GM12878 (cell line): ENCODE measurements around the gene ADAMTS3. TPM values are rescaled to one million over a fixed set of nuclear protein-coding genes. Genes with fewer than 3 reads are reported as not detected.

ENCODE experiments used
- ATAC-seq: fragments of 200-7000 bp; cut with Tn5 transposase; 3 replicates; pipeline ENCODE4 v1.9.1; 2020; ENCODE audit warnings: mild to moderate bottlenecking, moderate library complexity
- BruUV-seq: library from RNA; stranded (reverse); fragments of 400-500 nt; replicated peaks from 2 replicates; lab custom pipeline; 2021; lab: Mats Ljungman, UMichigan
- CTCF ChIA-PET: fragments of 300-600 bp; sonication (Branson Sonifier 250); formaldehyde crosslinking; extraction: SDS; loops from one replicate; lab custom pipeline; 2021; ENCODE audit warnings: inconsistent platforms; lab: Yijun Ruan, JAX
- POLR2A ChIA-PET: fragments of 350-600 bp; formaldehyde crosslinking; extraction: SDS; loops from one replicate; lab custom pipeline; 2021; ENCODE audit warnings: inconsistent platforms; lab: Charles Lee
- RAD21 ChIA-PET: fragments of 300-600 bp; sonication (Branson Sonifier 250); formaldehyde crosslinking; loops from one replicate; lab custom pipeline; 2023; ENCODE audit warnings: antibody characterized with exemption; ENCODE audit not compliant: unreplicated experiment; lab: Charles Lee
- SMC1A ChIA-PET: fragments of 300-600 bp; sonication (Branson Sonifier 250); formaldehyde crosslinking; loops from one replicate; lab custom pipeline; 2023; ENCODE audit not compliant: unreplicated experiment, uncharacterized antibody; lab: Charles Lee
- DNase-seq: peaks from one replicate; pipeline ENCODE4 v3.0.0-alpha.2; 2011; ENCODE audit warnings: low read depth, low spot score
- FAIRE-seq: peaks from 3 replicates; lab custom pipeline; 2011; peaks lifted over from hg19 to GRCh38; lab: Jason Lieb, UNC
- H2AFZ ChIP-seq: 2 replicates; pipeline ENCODE4 v1.6.0; 2011; ENCODE audit warnings: low read depth, low read length, control low read depth; ENCODE audit not compliant: control insufficient read depth
- H3K27ac ChIP-seq: 2 replicates; pipeline ENCODE4 v1.5.1; 2011; ENCODE audit warnings: control low read depth; ENCODE audit not compliant: control insufficient read depth, insufficient read depth
- H3K27me3 ChIP-seq, 2 experiments: replicated peaks in 1 of 2; 2 replicates each; pipeline versions ENCODE4 v1.6.0 to v1.6.1; 2011; ENCODE audit warnings: low read length in 1 of 2; ENCODE audit not compliant: control insufficient read depth in 2 of 2, insufficient read depth in 2 of 2
- H3K36me3 ChIP-seq, 2 experiments: 2 replicates each; pipeline ENCODE4 v1.5.1; 2011; ENCODE audit warnings: low read length in 1 of 2; ENCODE audit not compliant: control insufficient read depth in 2 of 2, insufficient read depth in 2 of 2
- H3K4me1 ChIP-seq: 2 replicates; pipeline ENCODE4 v1.6.1; 2011; ENCODE audit warnings: mild to moderate bottlenecking, low read length, moderate library complexity, mixed read lengths; ENCODE audit not compliant: control insufficient read depth, insufficient read depth
- H3K4me2 ChIP-seq: 2 replicates; pipeline ENCODE4 v1.6.0; 2011; ENCODE audit warnings: control low read depth; ENCODE audit not compliant: control insufficient read depth, insufficient read depth
- H3K4me3 ChIP-seq: fragments of 200-600 bp; sonication (generic); 2 replicates; pipeline ENCODE4 v1.5.1; 2016
- H3K79me2 ChIP-seq: 2 replicates; pipeline ENCODE4 v1.6.0; 2011; ENCODE audit warnings: low read length; ENCODE audit not compliant: control insufficient read depth, insufficient read depth
- H3K9ac ChIP-seq: 2 replicates; pipeline ENCODE4 v1.8.0; 2011; ENCODE audit warnings: low read length, control low read depth, mixed read lengths; ENCODE audit not compliant: control insufficient read depth, insufficient read depth
- H3K9me3 ChIP-seq: replicated peaks from 3 replicates; pipeline ENCODE4 v1.5.1; 2011; ENCODE audit warnings: mild to moderate bottlenecking, low read length; ENCODE audit not compliant: control insufficient read depth, insufficient read depth
- H4K20me1 ChIP-seq: 2 replicates; pipeline ENCODE4 v1.6.0; 2011; ENCODE audit not compliant: control insufficient read depth, insufficient read depth
- CTCF ChIP-seq, 3 experiments: IDR thresholded peaks in 2 of 3; conservative IDR thresholded peaks in 1 of 3; 2 replicates each; pipeline ENCODE4 v1.5.1; 2011; ENCODE audit warnings: low read depth in 3 of 3, low read length in 3 of 3, mild to moderate bottlenecking in 3 of 3, control low read depth in 2 of 3, moderate library complexity in 2 of 3, inconsistent platforms in 1 of 3, mixed read lengths in 1 of 3; ENCODE audit not compliant: control insufficient read depth in 2 of 3, insufficient read depth in 1 of 3; ENCODE audit errors: extremely low read depth in 1 of 3
- IRF4 ChIP-seq: IDR thresholded peaks from 2 replicates; pipeline ENCODE4 v1.6.1; 2011; ENCODE audit warnings: low read depth, low read length
- RUNX3 ChIP-seq: IDR thresholded peaks from 2 replicates; pipeline ENCODE4 v1.6.1; 2012; ENCODE audit warnings: low read length, inconsistent platforms
- ZBTB11 ChIP-seq: fragments of 450-650 bp; formaldehyde crosslinking; IDR thresholded peaks from 2 replicates; pipeline ENCODE4 v1.5.0; 2022; ENCODE audit warnings: mild to moderate bottlenecking, missing genetic modification characterization
- WGBS: methylation state at CpG from one replicate; pipeline ENCODE4 v1.1.6; 2016; ENCODE audit warnings: low lambda C conversion rate; ENCODE audit not compliant: insufficient replicate concordance, insufficient coverage; ENCODE audit errors: missing lambda C conversion rate; 5-methylcytosine and 5-hydroxymethylcytosine counted together
- in situ Hi-C: fragments of 300-500 bp; cut with MboI; formaldehyde crosslinking; loops from 9 replicates; pipeline ENCODE4 v1.14.3; 2018; ENCODE audit warnings: mixed read lengths
- intact Hi-C: fragments of 100-400 bp; cut with micrococcal nuclease; formaldehyde crosslinking; loops from one replicate; pipeline ENCODE4 v1.14.2; 2022; ENCODE audit not compliant: unreplicated experiment
- polyA plus RNA-seq, 11 experiments: library from polyadenylated mRNA; depleted of rRNA in 4 of 11; unstranded in 6 of 11; stranded (reverse) in 5 of 11; fragments of >200 nt; fragmentation: Nextera tagmentation in 4 of 11; fragmentation: Illumina TruSeq in 1 of 11; extraction: Ambion mirVana in 4 of 11; extraction: Trizol in 1 of 11; gene quantifications; 1 replicate in 1 of 11; 2 replicates in 10 of 11; pipeline versions ENCODE4 v1.2.1 to v1.2.3, GENCODE V29; 2011 to 2016; ENCODE audit warnings: inconsistent platforms in 2 of 11, missing spikeins in 2 of 11, low read depth in 1 of 11
- total RNA-seq, 4 experiments: library from RNA; depleted of rRNA in 3 of 4; stranded (reverse); fragments of >200 nt in 3 of 4; fragmentation: Illumina TruSeq in 1 of 4; extraction: Trizol in 1 of 4; gene quantifications; 2 replicates each; pipeline versions ENCODE4 v1.2.1 to v1.2.3, GENCODE V29; 2013 to 2021

ADAMTS3 gene
- total and polyA plus RNA-seq, 10 of the 15 experiments (the other 5 are each of a cell fraction or from before 2014, with no cell fraction given) = under 0.01 to 0.07 (median 0.02) TPM; not detected in 6

GRCh38 chr4:72429397-72429889, 139.6 kb downstream of the ADAMTS3 start:
- in situ Hi-C loops (no loop called here), intact Hi-C loops (no loop called here)
- TF ChIP-seq ZBTB11 (CRISPR knock-in tag) (no peak), RUNX3 (no peak), IRF4 (no peak), CTCF (IDR thresholded peaks at IDR 0.05 in 2 of 3, conservative IDR thresholded peaks at IDR 0.05 in 1 of 3; ENCODE audit: control insufficient read depth in 2 of 3, extremely low read depth in 1 of 3, insufficient read depth in 1 of 3, low read depth in 3 of 3, low read length in 3 of 3) (no peak)
- no peaks in the 10 kb centered on the region for H3K79me2 ChIP-seq
- no peak overlapping the region for H3K4me2 ChIP-seq
- no peaks in the 10 kb centered on the region for H3K36me3 ChIP-seq
- H3K27ac ChIP-seq = no peak overlapping the region
- no peaks in the 10 kb centered on the region for H3K4me1 ChIP-seq
- no peaks in the 10 kb centered on the region for H4K20me1 ChIP-seq
- ChIA-PET SMC1A (no interaction called here), CTCF (no interaction called here), RAD21 (no interaction called here), POLR2A (no interaction called here)
- WGBS = 58% methylated on average over 4 of the region's 4 CpGs
- H3K9ac ChIP-seq = no peak overlapping the region
- H3K4me3 ChIP-seq = no peak overlapping the region
- no TSS peak for BruUV-seq
- ATAC-seq (no peak), DNase-seq (no peak), FAIRE-seq (no peak)
- no peaks in the 10 kb centered on the region for H3K9me3 ChIP-seq
- H2AFZ ChIP-seq = no peak overlapping the region
- no peaks in the 10 kb centered on the region for H3K27me3 ChIP-seq
